OCI-LY7 (cell line): ENCODE results near the gene RAB3IP.

Source experiments
- CTCF ChIP-seq: fragments of 200-600 bp; sonication (generic); conservative IDR thresholded peaks from 2 replicates; pipeline ENCODE4 v1.5.1; 2014; ENCODE audit warnings: mild to moderate bottlenecking, antibody characterized with exemption, low read length, moderate library complexity, mixed read lengths
- EZH2phosphoT487 ChIP-seq: fragments of 200-600 bp; sonication (generic); IDR thresholded peaks from 2 replicates; pipeline ENCODE4 v1.6.1; 2018; ENCODE audit warnings: low read depth, borderline replicate concordance, mild to moderate bottlenecking, mixed run types, antibody characterized with exemption, low read length, moderate library complexity, mixed read lengths

DNA sequence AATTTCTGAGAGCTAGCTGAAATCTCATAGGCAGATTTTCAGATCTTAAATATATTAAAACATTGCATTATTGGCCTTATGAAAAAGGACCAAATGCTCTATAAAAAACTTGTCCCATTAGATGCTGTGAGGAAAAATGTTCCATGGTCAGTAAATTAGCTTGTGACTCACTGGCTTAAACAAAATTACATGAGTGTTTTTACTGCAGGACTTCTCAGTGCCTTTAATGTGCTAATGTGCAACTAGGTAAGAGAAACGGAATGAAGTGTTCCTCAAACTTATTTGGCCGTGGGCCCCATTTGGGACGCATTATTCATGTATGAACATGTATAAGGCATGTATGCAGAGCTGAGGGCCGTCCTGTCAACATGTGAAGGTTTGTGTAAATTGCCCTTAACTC, 128.0 kb downstream of the RAB3IP start:
- TF ChIP-seq CTCF (no peak), EZH2phosphoT487 (no peak)
